ENCODE results near the gene SLC13A1.

Gene SLC13A1

DNA sequence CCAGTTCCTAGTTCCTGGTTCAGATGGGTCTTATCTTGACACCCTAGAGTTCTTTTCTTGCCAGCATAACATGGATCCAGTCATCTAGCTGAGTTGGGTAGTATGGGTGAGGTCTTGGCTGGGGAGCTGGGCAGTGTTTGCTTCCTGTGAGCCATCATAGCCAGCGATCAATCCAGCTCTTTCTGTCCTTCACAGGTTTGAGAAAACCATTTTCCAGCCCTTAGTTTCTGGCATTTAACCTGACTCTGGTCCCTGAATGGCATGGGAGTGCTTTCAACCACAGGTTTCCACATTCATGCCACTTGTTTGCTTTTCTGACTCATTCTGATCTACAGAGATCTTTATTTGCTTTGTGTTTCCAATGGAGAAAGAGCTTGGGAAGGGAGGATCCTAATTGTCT is 8.6 kb downstream of the SLC13A1 start:
- DNase-seq, result no peak

DNA sequence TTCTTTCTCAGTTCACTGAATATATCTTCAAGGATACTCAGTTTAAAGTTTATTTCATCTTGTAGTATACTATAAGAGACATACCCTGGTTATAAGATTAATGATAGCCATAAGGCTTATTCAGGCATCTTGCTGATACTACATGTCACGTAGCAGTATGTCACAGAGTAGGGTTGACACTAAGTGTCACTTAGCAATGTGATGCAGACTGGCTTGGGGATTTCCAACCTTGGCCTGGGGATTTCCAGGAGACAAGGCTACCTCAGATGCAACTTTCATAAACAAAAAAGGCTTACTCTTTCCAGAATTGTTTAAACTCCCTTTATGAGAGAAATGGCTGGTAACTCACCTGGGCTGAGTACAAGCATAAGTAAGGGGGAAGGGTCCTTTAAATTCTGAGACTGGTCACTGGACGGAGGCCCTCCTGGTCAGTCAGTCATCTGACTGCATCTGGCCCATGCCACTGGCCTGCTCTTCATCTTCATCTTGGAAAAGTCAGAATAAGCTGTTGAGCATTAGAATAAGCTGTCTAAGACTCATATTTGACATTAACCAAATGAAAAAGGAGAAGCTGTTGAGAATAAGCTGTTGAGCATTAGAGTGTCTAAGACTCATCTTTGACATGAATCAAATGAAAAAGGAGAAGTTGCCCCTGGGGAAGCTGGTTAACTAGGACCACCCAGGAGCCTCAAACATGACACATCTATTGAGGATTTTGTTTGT is 9.5 kb downstream of the SLC13A1 start:
- no peak for DNase-seq

DNA sequence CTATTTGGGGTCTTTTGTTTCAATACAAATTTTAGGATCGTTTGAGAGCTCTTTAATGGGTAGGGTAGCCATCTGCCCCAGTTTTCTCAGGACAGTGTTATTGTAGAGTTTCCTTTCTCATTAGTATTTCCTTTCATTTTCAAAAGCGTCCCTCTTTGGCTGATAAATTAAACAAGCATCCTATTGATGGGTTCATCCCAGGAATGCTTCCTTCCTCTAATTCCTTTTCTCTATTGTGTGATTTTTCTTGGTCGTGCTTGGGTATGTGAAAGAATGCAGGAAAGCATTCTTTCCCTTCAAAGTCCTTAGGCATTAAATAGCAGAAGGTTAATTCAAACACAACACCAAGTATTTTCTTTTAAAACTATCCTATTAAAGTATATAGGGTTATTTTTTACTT is 14.0 kb downstream of the SLC13A1 start:
- DNase-seq, result no peak

DNA sequence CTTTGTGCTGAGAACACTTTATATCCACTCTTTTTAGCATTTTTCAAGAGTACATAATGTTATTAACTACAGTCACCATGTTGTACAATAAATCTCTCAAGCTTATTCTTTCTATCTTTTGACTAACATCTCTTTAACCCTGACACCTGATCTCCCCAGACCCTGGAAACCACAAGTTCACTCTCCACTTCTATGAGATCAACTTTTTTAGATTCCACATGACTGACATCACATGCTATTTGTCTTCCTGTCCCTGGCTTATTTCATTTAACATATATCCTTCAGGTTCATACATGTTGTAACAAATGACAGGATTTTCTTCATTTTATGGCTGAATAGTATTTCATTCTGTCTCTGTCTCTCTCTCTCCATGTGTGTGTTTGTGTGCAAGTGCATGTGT is 15.5 kb downstream of the SLC13A1 start:
- no peak for DNase-seq

DNA sequence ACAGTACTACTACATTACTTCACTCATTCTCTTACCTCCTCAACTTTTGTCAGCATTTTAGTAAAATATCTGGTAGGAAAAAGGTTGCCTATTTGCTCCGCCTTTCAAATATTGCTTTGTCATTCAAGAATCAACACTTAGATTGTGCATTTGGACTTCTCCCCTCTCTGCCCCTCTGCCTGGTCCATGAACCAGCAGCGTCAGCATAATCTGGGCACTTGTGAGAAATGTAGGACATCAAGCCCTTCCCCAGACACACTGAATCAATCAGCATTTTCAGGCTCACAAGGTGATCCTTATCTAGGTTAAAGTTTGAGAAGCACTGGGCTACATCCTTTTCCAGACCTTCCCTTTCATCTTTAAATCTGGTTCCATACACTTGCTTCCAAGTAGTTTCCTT is 16.3 kb downstream of the SLC13A1 start:
- DNase-seq, result no peak

DNA sequence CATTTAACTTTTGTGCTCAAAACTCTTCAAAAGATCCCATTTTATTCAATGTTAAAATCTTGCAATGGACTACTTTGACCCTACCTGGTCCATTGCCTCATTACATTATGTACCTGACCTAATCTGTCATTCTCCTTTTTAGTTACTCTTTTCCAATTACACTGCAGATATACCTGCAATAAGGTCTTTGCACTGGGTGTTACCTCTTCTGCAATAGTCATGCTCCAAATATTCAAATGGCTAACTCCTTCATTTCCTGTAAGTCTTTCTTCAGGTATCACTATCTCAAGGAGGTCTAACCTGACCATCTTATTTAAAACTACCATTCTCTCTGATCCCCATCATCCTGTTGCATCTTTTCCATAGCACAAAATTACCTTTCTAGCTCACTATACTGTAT is 22.3 kb downstream of the SLC13A1 start:
- DNase-seq, result no peak

DNA sequence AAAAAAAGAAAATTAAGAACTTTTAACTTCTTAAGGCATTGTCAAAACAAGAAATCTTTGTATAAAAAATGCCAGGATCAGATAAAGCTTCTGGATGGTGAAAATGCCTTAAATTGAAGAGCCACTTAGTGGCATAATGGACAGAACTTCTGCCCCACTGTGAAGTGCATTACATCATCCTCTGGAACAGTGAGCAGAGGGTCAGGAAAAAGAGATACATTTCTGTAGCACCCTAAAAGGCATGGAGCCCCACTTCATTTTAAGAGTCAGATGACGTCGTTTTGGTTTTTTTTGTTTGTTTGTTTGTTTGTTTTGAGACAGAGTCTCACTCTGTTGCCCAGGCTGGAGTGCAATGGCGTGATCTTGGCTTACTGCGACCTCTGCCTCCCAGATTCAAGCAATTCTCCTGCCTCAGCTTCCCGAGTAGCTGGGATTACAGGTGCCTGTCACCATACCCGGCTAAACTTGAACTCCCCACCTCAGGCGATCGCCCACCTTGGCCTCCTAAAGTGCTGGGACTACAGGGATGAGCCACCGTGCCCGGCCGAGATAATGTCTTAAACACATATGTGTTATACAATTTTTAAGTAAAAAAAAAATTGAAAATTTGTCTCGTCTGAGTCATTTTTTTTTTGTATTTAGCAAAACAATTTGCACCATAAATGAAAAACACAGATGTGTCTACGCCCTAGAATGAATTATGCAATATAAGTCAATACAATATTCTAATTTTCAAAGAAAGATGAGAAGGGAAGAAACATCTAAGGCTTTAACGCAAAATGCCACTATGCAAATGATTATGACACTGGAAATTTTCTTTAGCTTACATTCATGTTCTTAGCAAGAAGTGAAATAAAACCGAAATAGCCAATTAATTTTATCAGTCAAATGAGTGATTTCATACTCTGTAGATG is 29.2 kb downstream of the SLC13A1 start:
- DNase-seq, result no peak

DNA sequence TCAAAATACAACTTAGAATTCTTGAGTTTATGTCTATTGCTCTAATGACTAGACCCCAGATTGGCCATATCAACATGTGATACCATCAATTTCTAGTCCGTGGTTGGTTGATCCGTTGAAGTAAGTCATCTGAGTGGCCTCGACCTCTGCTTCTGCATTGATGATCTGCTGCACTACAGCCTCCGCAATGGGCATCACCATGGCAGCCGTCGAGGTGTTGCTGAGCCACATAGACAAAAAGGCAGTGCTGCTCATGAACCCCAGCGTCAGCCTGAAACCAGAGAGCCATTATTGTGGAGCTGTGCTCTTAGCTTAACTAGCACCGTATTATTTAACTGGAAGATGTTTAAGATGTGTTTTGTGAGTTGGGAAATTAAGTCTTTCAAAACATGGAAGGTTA is 30.7 kb downstream of the SLC13A1 start:
- DNase-seq, result no peak

DNA sequence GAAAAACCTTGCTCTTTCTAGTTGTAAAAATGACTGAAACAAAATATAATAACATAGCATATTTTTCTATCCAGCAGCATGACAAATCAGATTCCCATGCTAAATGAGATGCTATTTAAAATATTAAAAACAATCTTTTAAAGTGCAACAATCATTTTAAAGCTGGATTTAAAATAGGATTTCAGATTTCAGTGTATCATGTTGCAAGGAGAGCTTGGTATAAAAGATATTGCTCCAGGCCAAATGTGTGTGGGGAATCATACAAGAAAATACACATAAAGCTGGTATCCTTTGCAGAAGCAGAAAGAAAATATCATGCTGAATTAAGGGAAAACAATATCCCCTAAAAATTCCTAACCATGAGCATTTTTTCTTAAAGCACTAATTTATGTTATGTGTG is 42.2 kb downstream of the SLC13A1 start:
- no peak for DNase-seq

DNA sequence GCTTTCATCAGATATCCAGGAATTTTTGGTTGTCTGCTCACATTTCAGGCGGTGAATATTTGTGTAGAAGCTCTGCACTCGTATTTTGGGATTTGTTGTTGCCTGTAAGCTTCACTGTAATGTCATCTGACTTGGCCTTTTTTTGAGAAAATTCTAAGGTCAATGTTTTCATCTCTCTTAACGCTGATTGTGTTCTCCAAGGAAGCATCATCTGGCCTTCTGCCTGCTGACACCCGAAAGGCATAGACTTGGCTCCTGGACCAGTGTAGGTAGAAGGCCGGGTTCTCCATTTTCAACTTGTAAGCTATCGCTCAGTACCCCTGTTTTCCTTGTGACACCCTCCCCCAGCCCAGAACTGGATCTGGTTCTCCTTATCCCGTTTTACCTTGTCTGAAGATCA is 44.2 kb downstream of the SLC13A1 start:
- DNase-seq, result no peak

DNA sequence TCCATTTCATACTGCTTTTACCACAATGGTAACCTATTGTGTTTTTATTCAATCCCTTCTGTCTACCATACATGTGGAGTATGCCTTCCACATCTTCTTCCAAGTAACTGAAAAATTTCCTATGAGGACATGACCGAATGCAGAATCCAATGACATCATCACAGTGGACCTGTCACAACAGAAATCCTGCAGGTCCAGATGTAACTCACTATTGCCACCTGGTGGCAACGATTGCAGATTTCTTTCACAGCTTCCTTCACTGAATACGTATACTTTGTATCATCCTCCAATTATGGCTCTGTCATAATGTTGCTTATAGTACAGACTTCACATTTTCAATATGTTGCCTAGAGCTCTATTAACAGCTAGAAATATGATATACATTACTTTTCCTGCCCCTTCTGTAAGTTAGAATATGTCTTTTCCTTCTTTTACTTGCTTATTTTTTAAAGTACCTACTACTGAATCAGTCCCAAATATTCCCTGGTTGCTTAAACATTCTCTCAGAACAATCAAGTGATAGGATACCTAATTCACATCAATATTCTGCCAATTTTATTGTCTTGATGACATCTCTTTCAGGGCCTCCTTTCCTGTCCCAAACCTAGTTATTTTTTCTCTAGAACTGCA is 45.4 kb downstream of the SLC13A1 start:
- no peak for DNase-seq

DNA sequence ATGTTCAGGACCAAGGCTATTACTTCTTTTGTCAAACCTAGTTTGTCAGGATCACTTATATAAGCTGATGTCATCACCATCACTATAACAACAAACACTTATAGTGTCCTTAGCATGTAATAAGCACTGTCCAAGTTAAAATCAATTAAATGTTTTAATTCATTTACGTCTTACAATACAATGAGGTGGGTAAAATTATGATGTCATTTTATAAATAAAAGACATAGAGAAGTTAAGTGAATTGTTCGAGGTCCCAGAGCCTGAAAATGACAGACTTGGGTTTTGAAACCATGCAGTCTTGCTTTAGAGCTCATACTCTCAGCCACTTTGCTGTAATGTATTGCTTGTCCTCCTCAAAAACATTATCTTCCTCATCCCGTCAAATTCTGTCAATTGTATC is 48.3 kb downstream of the SLC13A1 start:
- DNase-seq, result no peak

DNA sequence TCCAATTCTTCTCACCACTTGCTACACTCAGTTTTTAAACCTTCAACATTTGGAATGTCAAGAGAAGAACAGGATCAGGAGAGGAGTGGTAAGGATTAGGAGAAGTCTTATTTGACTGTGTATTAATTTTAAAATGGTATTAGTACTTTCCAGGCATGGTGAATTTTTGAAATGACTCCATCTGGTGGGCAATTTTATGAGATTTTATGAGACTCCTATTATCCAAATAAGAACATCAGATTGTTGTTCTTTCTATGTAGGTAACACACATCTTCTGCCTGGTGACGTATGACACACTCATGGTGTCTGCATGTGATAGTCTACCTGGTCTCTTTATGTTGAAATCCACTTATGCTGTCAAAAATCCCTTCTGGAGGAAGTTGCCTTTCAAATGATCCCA is 51.0 kb downstream of the SLC13A1 start:
- DNase-seq, result no peak

DNA sequence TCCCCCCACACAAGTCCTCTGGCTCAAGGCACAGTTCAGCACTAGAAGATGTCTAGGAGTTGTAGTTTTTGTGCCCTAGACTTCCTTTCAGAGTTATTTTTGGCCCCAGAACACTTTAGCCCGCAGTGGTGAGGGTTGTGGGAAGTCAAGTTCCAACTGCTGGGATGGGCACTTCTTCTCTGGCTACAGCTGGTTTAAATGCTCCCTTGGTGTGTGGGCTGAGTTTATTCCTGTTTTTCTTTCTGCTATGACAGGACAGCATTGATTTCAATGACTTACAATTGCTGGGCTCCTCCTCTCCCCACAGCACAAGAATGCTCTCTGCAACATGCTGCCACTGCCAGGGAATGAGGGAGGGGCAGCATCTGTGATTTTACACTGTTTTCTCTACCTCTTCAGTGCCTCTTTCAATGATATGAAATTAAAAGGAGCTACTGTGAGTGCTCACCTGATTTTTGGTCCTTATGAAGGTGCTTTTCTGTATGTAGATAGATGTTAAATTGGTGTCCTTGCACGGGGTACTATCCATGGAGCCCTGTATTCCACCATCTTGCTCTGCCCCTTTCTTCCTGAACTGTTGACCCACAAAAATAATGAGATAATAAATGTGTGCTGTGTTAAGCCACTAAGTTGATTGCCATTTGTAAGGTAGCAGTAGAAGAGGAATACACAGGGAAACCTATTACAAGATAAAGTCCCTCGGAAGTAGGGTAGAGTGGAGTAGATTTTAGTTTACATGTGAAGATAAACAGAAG is 56.3 kb downstream of the SLC13A1 start:
- DNase-seq, result no peak

DNA sequence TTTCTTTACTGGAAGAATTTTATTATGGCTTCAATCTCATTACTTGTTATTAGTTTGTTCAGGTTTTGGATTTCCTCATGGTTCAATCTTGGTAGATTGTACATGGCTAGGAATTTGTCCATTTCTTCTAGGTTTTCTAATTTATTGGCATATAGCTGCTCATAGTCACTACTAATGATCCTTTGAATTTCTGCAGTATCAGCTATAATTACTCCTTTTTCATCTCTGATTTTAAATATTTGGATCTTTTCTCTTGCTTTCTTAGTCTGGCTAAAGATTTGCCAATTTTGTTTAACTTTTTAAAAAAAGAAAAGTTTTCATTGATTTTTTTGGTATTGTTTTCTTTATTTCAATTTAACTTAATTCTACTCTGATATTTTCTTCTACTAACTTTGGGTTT is 59.2 kb downstream of the SLC13A1 start:
- no peak for DNase-seq

DNA sequence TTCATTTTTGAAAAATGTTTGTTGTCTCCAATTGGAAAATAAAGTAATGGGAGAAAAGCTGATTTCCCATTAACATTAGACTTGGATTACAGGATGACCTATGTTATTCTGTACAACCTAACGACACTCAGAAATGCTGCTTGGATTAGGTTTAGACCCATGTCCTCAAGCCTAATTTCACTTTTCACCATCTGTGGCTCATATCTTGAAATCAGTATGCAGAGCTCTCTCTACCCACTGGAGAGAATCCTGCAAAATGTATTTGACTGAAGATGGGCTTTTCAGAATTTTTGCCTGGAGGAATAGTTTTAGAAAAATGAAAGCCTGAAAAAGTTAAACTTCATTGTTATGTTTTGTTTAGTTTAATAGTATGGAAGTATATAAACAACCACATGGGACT is 63.8 kb downstream of the SLC13A1 start:
- DNase-seq, result no peak

DNA sequence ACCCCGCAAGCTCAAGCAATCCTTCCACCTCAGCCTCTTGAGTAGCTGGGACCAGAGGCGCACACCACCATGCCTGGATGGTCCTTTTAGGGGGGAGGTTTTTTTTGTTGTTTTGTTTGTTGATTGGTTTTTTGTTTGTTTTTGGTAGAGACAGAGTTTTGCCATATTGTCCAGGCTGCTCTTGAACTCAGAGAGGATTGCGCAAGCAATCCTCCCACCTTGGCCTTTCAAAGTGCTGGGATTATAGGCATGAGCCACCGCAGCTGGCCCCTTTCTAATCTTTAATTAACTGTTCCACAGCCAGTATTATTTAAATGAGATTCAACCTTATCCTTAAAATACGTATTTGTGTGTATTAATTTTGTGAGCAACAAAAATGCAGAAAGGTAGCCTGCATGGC is 65.8 kb downstream of the SLC13A1 start:
- DNase-seq, result no peak

DNA sequence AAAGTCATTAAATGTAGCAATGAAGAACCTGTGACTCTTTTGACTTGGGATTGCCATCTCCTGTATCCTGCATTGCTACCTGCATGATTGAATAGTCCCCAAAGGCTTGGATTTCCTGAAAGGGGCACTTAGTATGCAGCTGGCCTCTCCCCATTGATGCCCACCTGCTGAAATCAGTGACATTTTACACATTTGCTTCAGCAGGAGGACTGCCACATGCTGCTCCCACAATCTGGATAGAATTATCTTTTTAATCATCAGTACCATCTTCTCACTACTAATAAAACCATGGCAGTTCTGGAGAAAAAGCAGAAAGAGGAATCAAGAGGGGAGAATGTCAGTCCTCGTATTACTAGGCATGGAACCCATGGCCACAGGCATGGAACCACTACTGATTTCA is 67.8 kb downstream of the SLC13A1 start:
- no peak for DNase-seq

DNA sequence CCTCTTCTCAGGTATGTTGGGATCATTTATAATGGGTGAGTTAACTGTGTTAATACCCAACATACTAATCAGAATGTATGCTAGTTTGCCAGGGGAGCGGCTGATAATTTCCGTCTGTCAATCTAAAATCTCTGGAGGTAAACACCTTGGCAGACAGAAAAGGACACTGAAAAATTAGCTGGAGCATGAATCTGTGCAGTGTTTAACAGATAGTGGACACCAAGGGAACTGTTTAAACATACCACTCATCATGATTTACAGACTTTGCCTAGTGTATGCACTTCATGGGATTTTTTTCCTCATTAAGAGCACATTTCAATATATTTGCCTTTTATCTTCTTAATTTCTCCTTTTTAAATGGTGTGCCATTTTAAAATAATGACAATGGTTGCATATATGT is 68.2 kb downstream of the SLC13A1 start:
- DNase-seq, result no peak

DNA sequence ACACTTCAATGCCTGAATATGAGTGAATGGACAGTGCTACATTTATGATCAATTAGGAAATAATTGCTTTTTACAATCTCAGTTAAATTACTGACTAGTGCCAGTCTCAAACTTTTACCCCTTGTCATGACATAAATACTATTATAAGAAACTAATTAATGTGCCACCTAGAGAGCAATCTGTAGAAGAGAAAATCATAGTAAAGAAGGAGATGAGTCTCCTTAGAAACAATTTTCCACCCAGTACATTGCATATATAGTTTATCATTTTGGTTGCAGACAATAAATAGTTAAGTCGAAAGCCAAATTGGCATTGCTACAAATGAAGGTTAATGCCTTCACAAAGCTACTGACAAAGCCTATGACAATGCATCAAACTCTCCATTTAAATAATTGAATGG is 68.6 kb downstream of the SLC13A1 start:
- no peak for DNase-seq

DNA sequence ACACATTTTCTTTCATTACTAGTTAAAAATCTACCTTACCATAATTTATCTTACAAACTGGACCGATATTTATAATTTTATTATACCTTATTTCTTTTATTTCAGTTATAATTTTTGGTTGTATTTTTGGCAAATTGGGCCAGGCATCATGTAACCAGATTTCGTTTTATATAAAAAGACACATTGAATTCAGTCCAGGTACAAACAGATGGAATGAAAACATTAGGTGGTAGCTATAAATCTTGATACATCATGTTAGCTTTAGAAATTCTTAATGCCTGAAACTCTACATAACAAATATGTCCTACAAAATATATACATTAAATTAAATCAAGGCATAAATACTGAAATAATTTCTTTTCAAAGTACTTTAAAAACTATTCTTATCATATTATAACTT is 73.1 kb downstream of the SLC13A1 start:
- DNase-seq, result no peak

DNA sequence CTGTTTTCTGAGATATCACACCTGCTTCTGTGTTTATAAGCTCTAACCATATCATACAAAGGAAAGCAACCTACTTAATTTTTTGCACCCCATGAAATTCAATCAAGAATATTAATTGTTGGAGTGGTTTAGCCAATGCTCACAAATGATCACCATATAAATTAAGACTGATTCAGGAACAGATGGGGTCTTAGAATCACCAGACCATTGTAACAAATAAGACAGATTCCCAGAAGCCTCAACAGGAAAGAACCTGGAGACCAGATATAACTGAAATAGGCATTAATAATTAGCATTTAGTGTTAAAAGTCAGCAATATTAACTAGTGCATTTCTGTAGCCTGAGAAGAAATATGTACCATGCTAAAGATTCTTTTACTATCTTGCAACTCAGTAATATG is 73.6 kb downstream of the SLC13A1 start:
- DNase-seq, result no peak

DNA sequence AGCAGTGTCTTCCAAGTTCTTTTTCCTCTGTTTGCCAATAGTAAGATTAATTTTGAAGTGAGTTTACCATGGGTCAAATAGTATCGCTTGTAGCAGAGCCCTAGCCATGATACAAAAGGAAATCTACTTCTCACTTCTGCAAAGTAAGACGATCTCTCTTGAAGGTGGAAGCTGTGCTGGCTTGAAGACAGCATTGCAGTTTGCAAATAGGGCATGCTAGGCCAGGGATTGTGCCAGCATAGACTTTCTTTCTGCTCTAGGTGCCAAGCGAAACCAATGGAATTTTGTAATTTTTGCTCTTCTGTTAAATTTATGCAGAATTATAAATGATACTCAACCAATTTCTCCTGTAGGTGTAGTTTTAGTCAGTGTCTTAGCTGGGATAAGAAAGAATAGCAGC is 74.5 kb downstream of the SLC13A1 start:
- DNase-seq, result no peak

Data from GF-D8 (cell line).